Fibroblast of skin of abdomen (primary cell): Measurements from ENCODE around the gene NBPF3.
"Not testable (repeated sequence)": the region's sequence is repeated elsewhere in the genome, so short reads cannot be mapped to it uniquely, and the experiment has no call there.

ENCODE experiments used
- DNase-seq: peaks from one replicate; pipeline ENCODE4 v3.0.0-alpha.2; 2013

NBPF3 gene

DNA sequence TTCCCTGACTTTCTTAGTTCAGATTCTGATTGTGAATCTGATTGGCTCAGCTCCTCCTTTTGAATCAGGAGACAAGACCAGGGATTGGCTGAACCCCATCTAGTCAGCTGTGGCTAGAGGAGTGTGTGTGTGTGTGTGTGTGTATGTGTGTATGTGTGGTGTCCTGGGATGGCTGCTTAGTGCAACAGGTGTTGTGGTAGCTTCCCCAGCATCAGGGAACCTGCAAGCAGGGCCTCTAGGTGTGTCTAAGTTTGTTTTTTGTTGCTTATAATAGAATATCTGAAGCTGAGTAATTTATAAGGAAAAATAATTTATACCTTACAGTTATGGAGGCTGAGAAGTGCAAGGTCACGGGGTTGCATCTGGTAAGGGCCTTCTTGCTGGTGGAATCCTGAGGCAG, 56.1 kb downstream of the NBPF3 start:
- no peak for DNase-seq

DNA sequence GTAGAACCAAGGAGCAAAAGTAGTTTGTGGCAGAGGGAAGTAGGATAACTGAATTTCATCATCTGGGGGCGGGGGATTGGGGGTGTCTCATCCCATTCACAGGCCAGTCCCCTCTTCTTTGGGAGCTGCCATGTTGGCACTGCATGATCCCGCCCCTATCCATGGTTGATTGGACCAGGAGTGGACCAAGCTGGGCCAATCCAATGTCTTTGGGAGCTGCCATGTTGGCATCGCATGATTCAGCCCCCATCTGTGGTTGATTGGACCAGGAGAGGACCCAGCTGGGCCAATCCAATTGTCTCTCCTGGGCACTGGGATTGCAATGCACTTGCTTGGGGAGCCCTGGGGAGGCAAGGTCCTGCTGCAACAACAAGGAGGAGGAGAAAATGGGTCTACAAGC, 56.9 kb downstream of the NBPF3 start:
- no peak for DNase-seq

DNA sequence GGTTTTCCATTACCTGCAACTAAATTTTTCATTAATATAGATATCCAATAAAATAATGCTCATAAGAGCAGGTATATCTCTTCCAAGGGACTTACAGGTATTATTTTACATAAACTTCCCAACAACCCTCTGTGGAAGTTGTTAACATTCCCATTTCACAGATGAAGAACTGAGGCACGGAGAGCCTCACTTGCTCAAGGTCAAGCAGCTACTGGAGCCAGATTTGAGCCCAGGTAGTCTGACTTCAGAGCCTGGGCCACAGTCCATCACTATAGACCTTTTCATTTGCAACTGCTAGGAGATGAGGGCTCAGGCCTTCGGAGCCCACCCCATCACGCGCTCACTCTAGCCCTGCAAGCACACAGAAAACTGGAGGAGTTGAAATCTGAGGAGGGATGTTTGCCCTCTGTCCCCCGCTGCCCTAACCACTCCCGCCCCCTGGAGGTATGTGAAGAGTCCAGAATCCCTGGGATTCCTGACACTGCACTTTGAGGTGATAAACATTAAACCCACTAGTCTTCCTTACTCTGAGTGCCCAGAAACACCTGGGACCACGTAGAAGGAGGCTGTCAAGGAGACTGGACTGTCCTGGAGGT, 57.6 kb downstream of the NBPF3 start:
- no peak for DNase-seq

DNA sequence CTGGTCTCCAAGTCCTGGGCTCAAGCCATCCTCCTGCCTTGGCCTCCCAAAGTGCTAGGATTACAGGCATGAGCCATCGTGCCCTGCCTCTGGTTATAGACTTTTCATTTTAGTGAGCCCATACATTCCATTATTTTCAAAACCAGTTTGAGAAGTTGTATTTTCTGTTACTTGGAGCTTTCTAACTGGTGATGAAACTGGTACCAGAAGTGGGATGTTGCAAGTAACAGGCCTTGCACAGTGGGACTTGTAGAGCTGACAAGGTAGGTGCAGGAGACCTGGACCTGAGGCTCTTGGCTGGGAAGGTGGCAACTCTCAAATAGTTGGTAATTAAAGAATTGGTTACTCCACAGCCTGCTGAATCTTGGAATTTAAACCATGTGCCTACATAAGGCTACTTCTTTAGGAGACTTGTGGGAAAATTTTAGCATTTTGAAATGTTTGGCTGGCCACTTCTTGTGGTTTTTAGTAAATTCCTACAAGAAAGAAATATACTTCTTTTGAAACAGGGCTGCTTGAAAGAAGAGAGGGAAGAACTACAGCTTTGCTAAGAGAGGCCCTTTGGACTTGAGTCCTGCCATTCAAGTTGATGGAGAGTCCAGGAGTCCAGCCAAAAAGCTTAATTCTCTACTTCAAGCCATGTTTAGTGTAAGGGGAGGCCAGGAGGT, 59.5 kb downstream of the NBPF3 start:
- DNase-seq: peak; percentile 49

DNA sequence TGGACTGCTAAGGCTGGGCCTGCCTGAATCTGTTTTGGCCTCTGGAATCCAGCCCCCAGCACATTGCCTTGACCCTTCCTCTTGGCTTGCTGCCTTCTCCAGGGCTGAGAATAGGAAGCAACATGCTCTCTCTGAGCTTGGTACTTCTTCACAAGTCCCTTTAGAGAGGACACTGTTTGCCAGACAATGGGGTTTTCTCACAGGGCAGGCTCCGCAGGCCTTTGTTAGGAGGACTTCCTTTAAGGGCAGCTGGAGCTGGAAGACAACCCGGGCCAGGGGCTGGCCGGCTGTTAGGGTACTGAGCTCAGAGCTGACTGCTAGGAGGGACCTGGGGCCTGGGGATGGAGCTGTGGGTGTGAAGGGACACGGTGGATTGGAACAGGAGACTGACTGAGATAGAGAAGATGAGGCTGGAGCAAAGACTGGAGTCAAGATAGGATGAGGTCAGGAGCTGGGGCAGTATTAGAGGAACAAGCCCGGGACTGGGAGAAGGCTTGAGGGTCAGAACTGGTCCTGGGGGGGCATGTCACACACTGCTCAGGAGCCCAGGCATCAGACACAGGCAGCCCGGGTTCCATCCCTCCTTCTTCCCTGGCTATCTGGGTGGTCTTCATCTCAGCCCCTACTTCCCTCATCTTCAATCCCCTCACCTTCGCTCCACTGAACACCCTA, 63.9 kb downstream of the NBPF3 start:
- DNase-seq: no peak

DNA sequence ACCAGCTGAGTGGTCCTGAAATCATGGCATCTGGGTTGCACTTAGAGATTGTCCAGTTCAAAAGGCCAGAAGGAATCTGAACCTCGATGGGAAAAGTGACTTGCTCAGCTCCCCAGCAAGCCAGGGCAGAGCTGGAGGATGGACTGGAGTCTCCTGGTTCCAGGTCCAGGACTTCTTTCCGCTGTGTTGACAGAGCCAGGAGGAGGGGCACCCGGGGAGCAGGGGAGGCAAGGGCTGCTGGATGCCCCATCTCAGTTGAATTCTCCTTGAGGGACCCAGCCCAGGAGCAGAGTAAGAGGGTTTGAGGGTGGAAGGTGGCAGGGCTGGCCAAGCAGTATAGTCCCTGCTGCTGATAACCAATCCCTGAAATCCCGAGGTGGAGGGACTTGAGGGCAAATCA, 66.9 kb downstream of the NBPF3 start:
- no peak for DNase-seq

DNA sequence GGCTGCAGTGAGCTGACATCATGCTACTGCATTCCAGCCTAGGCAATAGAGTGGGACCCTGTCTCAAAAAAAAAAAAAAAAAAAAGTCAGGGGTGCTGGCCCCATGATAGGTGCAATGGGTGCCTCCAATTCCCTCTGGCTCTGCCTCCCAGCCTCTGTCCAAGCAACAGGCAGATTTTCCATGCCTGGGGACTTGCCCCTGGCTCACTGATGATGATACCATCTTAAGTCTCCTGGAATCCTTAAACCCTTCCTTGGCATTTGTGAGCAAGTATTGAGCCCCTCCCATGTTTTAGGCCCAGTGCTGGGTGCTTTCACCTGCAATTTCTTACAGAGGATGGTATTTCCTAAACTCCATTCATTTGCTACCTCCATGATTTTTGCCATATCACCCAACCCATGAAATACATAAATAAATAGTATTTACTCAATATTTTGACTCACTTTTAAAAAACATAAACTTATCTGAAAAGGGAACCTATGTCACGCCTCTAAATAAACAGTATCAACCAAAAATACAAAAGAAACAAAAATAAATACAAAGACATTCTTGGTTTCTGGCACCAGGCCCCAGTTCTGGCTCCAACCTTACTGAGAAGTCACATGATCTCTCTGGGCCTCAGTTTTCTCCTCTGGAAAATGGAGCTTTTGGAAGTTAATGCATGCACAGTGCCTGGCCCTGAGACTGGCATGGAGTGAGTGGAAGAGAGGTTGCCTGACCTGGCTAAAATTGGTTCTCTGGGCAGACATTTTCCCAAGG, 67.8 kb downstream of the NBPF3 start:
- DNase-seq: no peak

DNA sequence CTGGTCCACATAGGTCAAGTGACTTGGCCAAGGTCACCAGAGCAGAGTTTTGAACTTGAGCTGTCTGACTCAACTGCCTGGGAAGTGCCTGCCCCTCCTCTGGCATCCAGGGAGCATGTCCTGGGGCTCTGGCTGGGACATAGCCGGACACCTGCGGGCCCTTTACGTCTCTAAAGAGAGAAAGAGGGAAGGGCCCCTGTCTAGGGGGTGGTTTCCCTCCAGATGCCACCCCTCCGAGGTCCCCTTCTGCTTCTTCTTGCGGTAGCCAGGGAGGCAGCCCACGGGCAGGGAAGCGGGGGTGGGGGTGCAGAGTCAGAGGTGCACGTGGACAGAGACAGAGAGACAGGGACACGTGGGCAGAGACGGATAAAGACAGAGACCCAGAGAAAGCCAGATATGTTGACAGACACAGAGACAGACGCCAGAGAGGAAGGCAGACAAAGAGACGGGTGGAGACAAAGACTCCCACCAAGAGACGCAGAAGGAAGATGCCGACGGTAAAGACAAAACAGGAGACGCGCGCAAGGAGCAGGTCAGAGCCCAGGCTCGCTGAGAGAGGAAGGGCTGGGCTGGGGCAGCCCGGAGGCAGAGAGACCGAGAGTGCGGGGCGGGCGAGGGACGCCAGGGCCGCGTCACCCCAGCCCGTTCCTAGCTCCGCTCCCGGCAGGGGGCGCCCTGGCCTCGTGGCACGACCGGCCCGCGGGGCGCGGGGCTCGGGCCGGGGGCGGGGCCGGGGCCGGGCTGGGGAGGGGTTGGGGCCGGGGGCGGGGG, 68.8 kb downstream of the NBPF3 start:
- DNase-seq: peak; percentile 27

DNA sequence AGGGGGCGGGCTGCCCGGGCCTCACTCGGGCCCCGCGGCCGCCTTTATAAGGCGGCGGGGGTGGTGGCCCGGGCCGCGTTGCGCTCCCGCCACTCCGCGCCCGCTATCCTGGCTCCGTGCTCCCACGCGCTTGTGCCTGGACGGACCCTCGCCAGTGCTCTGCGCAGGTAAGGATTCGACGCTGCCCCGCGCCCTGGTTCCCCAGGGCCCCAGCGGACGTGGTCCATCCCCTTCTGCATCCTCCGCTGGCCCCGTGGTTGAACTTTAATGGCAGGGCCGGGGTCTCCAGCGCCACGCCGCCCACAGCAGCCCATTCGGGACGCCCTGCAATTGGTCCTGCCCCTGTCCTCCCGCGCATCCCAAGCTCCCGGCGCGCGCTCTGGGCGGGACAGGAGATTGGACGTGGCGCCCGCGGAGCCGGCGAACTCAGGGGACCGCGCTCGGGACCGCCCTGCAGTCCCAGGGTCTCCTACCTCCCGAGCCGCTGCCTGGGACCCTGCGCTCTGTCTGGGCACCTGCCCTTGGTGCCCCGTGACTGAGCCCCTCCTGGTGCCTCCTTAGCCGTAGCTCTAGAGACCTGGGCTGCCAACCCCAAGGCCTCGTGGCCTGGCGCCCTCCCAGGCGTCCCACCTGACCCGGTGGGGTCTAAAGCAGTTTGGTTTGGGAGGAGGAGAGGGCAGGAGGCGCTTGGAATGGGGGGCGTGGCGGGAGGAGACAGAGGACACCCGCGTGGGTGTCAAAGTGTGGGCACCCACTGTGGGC, 69.6 kb downstream of the NBPF3 start, which contains the start of gene ALPL:
Gene ALPL (plus strand): TSS at position 73 of the 762 bp plus-strand sequence. CDS start 44,659 bp downstream, outside the sequence.
- no peak for DNase-seq

DNA sequence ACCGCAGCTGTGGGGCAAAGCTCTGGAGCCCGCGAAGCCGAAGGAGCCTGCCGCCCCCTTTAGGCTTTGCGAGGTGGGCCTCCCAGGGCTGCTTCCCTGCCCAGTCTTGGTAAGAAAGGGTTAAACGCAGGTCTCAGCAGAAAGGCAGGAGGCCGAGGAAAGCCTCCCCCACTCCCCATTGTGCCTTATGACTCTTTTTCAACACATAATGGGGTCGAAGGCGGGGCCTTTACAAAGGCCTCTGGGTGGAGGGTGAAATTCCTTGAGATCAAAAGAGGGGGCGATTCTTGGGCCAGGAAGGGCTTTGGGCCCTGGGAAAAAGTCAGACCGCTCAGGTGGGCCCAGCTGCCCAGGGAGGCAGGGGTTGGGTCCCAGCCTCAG, 70.2 kb downstream of the NBPF3 start:
- no peak for DNase-seq

DNA sequence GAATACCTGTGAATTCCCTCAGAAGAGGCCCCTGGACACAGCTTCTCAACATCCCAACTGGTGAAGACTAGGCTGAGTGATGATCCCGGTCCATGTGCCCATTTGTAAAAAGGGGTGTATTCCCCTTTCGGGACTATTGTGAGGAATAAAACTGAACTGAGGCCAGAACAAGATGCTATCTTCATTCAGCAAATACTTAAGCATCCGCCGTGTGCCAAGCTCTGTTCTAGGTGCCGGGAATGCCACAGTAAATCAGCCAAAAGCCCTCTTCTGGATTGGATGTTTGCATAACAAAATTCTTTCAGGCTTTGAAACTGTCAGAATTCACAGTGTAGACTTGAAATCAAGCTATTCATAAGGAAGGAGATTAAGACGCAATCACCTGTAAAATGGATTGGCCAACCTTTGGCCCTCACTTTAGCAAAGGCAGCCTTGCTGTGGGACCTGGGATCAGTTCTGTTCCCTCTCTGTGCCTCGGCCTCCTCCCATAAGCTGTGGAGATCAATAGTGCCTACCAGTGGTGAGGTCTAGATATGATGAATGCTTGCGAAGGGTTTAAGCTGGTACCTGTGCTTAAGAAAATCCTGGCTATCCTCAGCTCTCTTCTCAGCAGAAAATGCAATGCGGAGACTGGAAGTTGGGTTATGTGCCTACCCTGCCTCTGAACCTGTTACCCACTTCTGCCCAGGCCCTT, 71.1 kb downstream of the NBPF3 start:
- no peak for DNase-seq

DNA sequence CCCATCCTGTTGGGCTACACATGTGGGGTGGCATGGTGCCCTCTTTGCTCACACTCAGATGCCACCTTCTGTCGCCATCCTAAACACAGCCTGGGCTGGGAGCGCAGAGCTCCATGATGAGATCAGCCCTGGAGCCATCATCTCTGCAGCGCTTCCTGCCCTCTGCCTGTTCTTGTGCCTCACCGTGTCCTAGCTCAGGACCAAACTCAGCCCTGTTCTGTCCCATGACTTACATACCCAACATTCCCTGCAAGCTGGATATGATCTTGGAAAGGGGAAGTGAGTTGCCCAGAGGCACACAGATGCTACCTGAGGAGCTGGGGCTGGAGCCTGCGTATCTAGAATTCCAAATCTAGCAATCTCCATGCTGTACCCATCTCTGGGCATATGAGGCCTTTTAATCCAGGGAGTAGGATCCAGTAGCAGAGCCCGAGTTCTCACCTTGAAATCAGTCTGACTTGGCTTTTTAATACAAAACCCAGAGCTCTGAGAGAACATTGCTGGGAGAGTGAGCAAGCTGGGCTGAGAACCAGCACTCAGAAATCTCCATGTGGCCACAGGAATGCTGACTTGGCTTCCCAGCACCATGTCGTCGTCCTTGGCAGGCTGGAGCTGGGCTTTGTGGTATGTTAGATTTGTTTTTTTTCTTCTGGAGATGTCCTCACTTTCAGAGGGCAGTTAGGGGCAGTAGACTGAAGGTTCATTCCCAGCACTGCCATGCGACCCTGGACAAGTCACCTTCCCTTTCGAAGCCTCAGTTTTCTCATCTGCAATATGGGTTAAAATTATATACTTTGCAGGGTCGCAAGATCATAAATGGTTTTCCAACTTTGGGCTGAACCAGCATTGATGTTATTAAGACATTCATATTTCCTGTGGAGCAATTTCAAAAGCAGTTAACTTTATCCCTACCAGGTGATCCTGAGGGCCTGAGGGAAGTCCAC, 71.9 kb downstream of the NBPF3 start:
- DNase-seq: peak; percentile 95

DNA sequence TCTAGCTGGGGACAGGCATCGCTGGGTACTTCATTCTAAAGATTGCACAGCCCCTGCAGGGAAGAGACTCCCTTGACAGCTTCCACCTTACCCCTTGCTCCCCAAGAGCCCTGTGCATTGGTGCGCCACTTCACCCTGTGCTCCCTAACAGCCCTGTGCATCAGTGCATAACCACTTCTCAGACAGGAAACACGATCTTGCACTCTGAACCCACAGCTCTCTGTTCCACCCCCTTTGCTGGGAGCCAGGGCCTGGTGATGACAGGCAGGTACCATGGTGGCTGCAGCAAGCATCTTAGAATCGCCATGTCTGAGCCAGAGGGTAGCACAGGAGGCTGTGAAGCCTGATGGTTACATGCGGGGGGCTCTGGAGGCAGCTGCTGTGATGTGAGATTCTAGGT, 74.3 kb downstream of the NBPF3 start:
- no peak for DNase-seq

DNA sequence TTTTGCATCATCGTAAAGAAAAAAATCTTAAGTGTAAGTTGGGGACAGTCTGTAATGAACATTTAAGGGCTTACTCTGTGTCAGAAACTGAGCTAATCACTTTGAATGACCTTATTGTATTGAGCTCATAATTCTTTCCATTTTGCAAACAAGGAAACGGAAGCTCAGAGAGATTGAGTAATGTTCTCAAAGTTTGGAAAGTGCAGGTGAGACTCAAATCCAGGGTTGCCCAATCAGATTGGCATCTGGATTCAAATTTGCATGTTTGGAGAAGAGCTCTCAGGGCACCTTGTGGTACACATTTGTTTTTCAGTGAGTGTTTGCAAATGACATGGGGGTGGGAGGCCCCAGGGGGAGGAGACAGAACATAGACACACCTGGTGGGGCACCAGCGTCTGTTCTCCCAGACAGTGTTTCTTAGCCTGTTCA, 77.2 kb downstream of the NBPF3 start:
- no peak for DNase-seq

DNA sequence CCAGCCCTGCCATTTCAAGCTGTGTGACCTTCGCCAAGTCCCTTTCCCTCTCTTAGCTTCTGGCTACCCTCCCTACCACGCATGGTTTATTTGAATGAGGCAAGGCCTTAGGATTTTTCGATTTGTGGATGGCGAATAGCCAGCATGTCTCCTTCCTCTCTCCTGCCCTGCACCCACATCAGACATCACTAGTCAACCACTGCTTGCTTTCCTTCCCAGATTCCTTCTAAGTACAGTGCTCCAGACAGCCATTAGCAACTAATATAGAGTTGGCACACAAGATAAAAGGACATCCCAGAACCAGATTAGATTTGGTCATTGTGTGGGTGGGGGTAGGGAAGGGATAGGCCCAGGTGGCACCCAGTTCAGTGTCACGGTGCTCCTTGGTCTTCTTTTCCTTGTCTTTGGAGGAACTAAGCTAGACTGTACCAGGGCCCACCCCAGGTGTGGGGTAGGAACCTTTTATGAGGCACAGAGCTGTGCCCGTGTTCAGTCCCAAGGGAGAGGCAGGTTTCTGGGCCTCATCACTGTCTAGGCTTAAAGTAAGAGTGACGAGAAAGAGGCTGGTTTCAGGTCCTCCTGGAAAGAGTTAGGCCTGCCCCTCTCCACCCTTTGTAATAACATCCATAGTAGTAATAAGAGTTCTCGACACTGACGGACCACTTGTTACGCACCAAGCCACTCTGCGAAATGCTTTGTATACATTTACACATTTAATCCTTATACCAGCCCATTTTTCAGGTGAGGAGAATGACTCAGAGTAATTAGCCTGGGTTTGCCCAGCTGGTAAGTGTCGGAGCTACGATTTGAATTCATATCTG, 77.9 kb downstream of the NBPF3 start:
- no peak for DNase-seq

DNA sequence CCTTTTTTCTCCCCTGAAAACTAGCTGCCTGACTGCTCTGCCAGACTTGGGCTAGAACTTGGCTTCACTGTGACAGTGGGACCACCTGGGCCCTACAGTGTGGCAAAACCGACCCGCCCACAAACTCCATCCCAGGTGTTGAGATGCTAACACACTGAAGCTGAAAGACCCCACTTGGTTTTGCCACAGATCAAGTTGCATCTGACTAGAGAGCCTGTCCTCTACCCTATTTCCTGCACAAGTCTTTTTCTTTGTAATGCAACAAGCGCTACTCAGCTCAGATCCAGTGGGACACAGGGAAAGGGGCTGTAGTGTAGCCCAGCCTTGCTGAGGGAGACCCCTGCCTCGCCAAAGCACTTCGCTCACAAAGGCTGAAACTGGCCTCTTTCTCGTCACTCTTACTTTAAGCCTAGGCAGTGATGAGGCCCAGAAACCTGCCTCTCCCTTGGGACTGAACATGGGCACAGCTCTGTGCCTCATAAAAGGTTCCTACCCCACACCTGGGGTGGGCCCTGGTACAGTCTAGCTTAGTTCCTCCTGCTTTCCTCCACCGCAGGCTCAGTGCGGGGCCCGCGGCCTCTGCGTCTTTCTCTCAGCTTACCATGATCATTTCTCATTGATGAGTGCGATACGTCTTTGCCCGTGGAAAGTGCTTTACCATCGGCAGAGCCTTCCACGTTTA, 79.0 kb downstream of the NBPF3 start:
- DNase-seq: no peak

DNA sequence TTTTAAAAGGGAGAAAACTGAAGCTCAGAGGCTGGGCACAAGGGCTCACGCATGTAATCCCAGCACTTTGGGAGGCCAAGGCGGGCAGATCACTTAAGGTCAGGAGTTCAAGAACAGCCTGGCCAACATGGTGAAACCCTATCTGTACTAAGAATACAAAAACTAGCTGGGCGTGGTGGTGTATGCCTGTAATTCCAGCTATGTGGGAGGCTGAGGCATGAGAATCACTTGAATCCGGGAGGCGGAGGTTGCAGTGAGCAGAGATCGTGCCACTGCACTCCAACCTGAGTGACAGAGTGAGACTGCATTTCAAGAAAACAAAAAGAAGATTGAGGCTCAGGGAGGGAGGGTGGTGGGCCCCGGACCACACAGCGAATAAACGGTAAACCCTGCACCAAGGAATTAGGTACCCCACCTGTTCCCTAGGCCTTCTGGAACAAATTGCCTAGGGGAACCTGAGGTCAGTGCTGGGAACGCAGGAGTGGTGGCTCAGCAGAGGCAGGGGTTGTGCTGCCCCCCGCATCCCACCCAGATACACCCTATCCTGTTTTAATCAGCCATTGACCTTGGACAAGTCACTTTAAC, 79.6 kb downstream of the NBPF3 start:
- DNase-seq: not testable (repeated sequence)
